Transverse colon (tissue), 4 donors: ENCODE measurements around the gene RBM8A. TPM values are rescaled to one million over a fixed set of nuclear protein-coding genes. Genes with fewer than 3 reads are reported as not detected.
A peak's percentile ranks its signal among the peaks of the same experiment; 100 is the strongest.

ENCODE experiments used
- DNase-seq: peaks from one replicate; pipeline ENCODE4 v3.0.0-alpha.2; 2019
- H3K27ac ChIP-seq, 4 donors: fragments of 200-600 bp; sonication (generic); 2 replicates each; pipeline ENCODE4 v1.5.1; 2016 to 2018; ENCODE audit warnings: inconsistent platforms in 4 of 4
- H3K27me3 ChIP-seq: fragments of 200-600 bp; sonication (generic); 2 replicates; pipeline ENCODE4 v1.5.1; 2017; ENCODE audit warnings: inconsistent platforms
- H3K36me3 ChIP-seq, 4 donors: fragments of 200-600 bp; sonication (generic); 2 replicates each; pipeline ENCODE4 v1.5.1; 2017 to 2019; ENCODE audit warnings: inconsistent platforms in 4 of 4
- H3K4me1 ChIP-seq, 4 donors: fragments of 200-600 bp; sonication (generic); 2 replicates each; pipeline ENCODE4 v1.5.1; 2017 to 2020; ENCODE audit warnings: inconsistent platforms in 4 of 4
- H3K4me3 ChIP-seq, 4 donors: fragments of 200-600 bp; sonication (generic); 1 replicate in 1 of 4; 2 replicates in 3 of 4; pipeline versions ENCODE4 v1.5.1 to v1.6.1; 2017 to 2019; ENCODE audit warnings: inconsistent platforms in 4 of 4
- H3K9me3 ChIP-seq, 2 donors: fragments of 200-600 bp; sonication (generic); 2 replicates each; pipeline ENCODE4 v1.5.1; 2017 to 2019; ENCODE audit warnings: inconsistent platforms in 2 of 2
- EP300 ChIP-seq: sonication (generic); formaldehyde crosslinking; IDR thresholded peaks from one replicate; pipeline ENCODE4 v1.6.1; 2017; ENCODE audit warnings: antibody characterized with exemption, low read depth
- POLR2A ChIP-seq: fragments of 450-650 bp; IDR thresholded peaks from one replicate; pipeline ENCODE4 v1.6.1; 2016; ENCODE audit warnings: antibody characterized with exemption, mild to moderate bottlenecking, moderate library complexity
- POLR2AphosphoS5 ChIP-seq, 3 donors: sonication (generic); formaldehyde crosslinking; IDR thresholded peaks; one replicate each; pipeline ENCODE4 v1.6.1; 2016; ENCODE audit warnings: antibody characterized with exemption in 3 of 3
- WGBS, 2 donors: methylation state at CpG; one replicate each; pipeline ENCODE4 v1.1.5; 2018; ENCODE audit warnings: low coverage in 1 of 2; 5-methylcytosine and 5-hydroxymethylcytosine counted together
- in situ Hi-C, 4 donors: fragments of 200-750 bp; cut with MboI; loops; one replicate each; pipeline versions ENCODE4 v1.15.0 to v1.15.1; 2017; ENCODE audit warnings: low sequenced_read_pairs in 3 of 4, low pct_ligation_motif_present in 1 of 4, low pct_unique_long_range_greater_than_20kb in 1 of 4
- intact Hi-C: fragments of 100-400 bp; cut with DNase I; formaldehyde crosslinking; loops from one replicate; pipeline ENCODE4 v1.15.1; 2023; ENCODE audit warnings: low total_unique reads
- total RNA-seq, 4 donors: library from RNA; depleted of rRNA; stranded (reverse); fragments of >200 nt; gene quantifications; one replicate each; pipeline ENCODE4 v1.1.0, GENCODE V29; 2016
- TF ChIP-seq, protein P1 (sequence below), 5 experiments: fragments of 200-600 bp in 3 of 5; fragments of 450-650 bp in 2 of 5; sonication (generic) in 3 of 5; IDR thresholded peaks; 1 replicate in 2 of 5; 2 replicates in 3 of 5; pipeline ENCODE4 v1.5.1; 2016 to 2017; ENCODE audit warnings: antibody characterized with exemption in 5 of 5, inconsistent platforms in 3 of 5, mild to moderate bottlenecking in 2 of 5, moderate library complexity in 1 of 5

RBM8A gene
- total RNA-seq, 4 donors from 2014 or later = 23.6 to 122 (median 99.1) TPM

DNA sequence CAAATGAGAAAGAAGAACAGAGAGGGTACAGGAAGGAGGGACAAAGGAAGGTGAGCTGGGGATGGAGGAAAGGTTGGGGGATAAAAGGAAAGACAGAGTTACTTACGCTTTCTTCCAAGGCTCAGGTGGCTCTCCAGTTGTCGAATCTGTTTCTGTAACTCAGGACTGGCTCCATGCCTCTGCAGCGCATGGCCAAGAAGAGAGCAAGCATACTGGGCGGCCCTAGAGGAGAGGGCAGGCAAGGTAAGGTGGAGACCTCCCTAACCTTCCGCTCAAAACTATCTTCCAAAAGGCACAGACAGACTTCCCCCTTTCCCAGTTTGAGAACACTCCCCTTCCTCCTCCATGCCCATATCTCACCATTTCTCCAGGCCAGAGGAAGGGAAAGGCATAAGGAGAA lies 9.7 kb downstream of the RBM8A start:
- peak overlapping the region; percentile 82 to 91 (median 88) for H3K27ac ChIP-seq
- no peaks in the 10 kb centered on the region for H3K9me3 ChIP-seq
- no peaks in the 10 kb centered on the region for H3K27me3 ChIP-seq
- no peak for DNase-seq
- H3K4me1 ChIP-seq = peaks cover 15 to 26% (median 21%) of the 10 kb centered on the region in 4 donors
- peaks cover 0 to 6% (median 2%) of the 10 kb centered on the region in 4 donors for H3K36me3 ChIP-seq
- H3K4me3 ChIP-seq = peak overlapping the region; percentile 59 to 84 (median 72)
- TF ChIP-seq EP300 (no peak), POLR2AphosphoS5 (IDR thresholded peaks at IDR 0.05) (no peak), POLR2A (no peak)
- TF ChIP-seq, protein P1, sequence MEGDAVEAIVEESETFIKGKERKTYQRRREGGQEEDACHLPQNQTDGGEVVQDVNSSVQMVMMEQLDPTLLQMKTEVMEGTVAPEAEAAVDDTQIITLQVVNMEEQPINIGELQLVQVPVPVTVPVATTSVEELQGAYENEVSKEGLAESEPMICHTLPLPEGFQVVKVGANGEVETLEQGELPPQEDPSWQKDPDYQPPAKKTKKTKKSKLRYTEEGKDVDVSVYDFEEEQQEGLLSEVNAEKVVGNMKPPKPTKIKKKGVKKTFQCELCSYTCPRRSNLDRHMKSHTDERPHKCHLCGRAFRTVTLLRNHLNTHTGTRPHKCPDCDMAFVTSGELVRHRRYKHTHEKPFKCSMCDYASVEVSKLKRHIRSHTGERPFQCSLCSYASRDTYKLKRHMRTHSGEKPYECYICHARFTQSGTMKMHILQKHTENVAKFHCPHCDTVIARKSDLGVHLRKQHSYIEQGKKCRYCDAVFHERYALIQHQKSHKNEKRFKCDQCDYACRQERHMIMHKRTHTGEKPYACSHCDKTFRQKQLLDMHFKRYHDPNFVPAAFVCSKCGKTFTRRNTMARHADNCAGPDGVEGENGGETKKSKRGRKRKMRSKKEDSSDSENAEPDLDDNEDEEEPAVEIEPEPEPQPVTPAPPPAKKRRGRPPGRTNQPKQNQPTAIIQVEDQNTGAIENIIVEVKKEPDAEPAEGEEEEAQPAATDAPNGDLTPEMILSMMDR (IDR thresholded peaks at IDR 0.05) = no peak
- 86% methylated on average over 5 of the region's 5 CpGs; no CpG with 5 or more reads in 1 of the 2 donors for WGBS, 2 donors
- intact Hi-C loops = no loop called here
- in situ Hi-C loops = no loop called here

DNA sequence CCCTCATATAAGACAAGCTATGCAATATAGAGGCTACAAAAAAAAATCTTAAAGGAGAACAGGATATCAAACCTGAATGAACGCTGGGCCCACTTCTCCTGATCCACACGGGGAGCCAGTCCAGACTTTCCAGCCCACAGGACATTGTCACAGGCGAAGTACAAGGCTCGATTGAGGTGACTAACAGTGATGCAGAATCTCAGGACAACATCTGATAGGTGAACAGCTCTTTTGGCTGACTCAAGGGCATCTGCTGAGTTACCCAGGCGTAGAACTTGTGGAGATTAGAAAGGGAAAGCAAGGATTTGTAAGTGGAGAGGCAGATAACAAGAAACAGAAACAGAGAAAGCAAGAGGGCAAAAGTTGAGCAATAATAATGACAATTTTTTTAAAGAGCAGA lies 10.5 kb downstream of the RBM8A start:
- H3K27ac ChIP-seq = no peak overlapping the region
- intact Hi-C loops (no loop called here), in situ Hi-C loops (no loop called here)
- H3K4me3 ChIP-seq = no peak overlapping the region
- no peak for DNase-seq
- no peak for TF ChIP-seq POLR2AphosphoS5 (IDR thresholded peaks at IDR 0.05)
- TF ChIP-seq, protein P1 (IDR thresholded peaks at IDR 0.05) = no peak
- TF ChIP-seq POLR2A = no peak
- TF ChIP-seq EP300 = no peak
- peaks cover 15 to 26% (median 21%) of the 10 kb centered on the region in 4 donors for H3K4me1 ChIP-seq
- no peaks in the 10 kb centered on the region for H3K27me3 ChIP-seq
- no peaks in the 10 kb centered on the region for H3K9me3 ChIP-seq
- WGBS, 2 donors = 87 to 91% methylated on average over 5 of the region's 5 CpGs
- peaks cover 0 to 11% (median 4%) of the 10 kb centered on the region in 4 donors for H3K36me3 ChIP-seq

DNA sequence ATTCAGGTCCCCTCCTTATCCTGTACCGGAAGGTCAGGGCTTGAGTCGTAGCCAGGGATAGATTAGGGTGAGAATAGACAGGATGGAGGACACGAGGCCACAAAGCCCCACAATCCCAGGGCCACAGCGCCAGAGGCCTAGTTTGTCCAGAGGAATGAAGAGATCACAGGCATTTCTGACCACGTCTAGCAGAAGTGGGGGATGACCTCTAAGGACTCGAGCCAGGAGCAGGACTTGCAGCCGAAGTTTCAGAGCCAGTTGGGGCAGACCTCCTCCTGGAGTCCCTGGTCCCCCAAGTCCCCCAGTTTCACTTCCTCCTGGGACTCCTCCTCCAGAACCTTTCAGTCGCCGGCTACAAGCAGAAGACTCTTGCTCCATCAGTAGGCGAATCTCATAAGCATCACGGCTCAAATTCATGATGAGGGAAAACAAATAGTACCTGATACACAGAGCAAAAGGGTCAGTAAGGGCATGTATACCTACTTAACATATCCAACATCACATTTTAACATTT lies 15.1 kb downstream of the RBM8A start:
- H3K27me3 ChIP-seq = no peaks in the 10 kb centered on the region
- no peak overlapping the region for H3K4me3 ChIP-seq
- H3K36me3 ChIP-seq = peaks cover 0 to 22% (median 10%) of the 10 kb centered on the region in 4 donors
- WGBS, 2 donors = 79 to 90% methylated on average over 2 to 11 of the region's 11 CpGs
- no peaks in the 10 kb centered on the region for H3K9me3 ChIP-seq
- intact Hi-C loops (no loop called here), in situ Hi-C loops (no loop called here)
- TF ChIP-seq POLR2A = no peak
- no peak for TF ChIP-seq POLR2AphosphoS5 (IDR thresholded peaks at IDR 0.05)
- no peak for TF ChIP-seq EP300
- H3K4me1 ChIP-seq = peaks cover under 1 to 9% (median 6%) of the 10 kb centered on the region in 4 donors
- no peak for DNase-seq
- H3K27ac ChIP-seq = no peak overlapping the region

DNA sequence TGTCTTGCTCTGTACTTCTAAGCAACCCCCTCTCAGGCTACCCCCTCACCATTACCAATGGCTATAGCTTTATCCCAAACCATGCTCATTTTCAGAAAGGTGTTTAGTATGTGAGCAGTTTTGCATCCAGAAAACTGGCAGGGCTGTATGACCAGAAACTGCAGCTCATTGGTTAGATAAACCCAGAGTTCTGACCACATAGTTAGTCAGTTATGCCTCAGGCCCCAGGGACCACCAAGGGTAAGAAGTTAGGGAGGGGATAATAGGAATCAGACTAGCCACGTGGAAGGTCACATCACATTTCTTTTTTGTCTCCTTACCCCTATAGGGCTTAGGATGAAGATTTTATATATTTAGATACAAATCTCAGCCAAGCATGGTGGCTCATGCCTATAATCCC lies 18.6 kb downstream of the RBM8A start:
- H3K27ac ChIP-seq = no peak overlapping the region

More for the DNA sequence above, 18.6 kb downstream of the RBM8A start:
- no peaks in the 10 kb centered on the region for H3K9me3 ChIP-seq
- peaks cover 0 to 5% (median 0%) of the 10 kb centered on the region in 4 donors for H3K4me1 ChIP-seq
- WGBS, 2 donors = 62% methylated on average over 1 of the region's 1 CpG; no CpG with 5 or more reads in 1 of the 2 donors
- H3K27me3 ChIP-seq = no peaks in the 10 kb centered on the region
- peaks cover 0 to 18% (median 7%) of the 10 kb centered on the region in 4 donors for H3K36me3 ChIP-seq
- in situ Hi-C loops (no loop called here), intact Hi-C loops (no loop called here)
- H3K4me3 ChIP-seq = no peak overlapping the region
- TF ChIP-seq EP300 (no peak), POLR2AphosphoS5 (IDR thresholded peaks at IDR 0.05) (no peak), POLR2A (no peak)
- TF ChIP-seq, protein P1 (IDR thresholded peaks at IDR 0.05) = no peak
- no peak for DNase-seq
